Activated T-cell treated with anti-CD3 and anti-CD28 coated beads for 4 hours (primary cell): Measurements from ENCODE around the gene IL4.

Experiments used
- DNase-seq: peaks from one replicate; pipeline ENCODE4 v3.0.0-alpha.2; 2020

Gene IL4

GRCh38 chr5:132704875-132705274, 31.1 kb downstream of the IL4 start:
- DNase-seq, result no peak

- DNase-seq, result no peak
Measured at GRCh38 chr5:132708645-132709044, 34.9 kb downstream of the IL4 start.

GRCh38 chr5:132714456-132715307, 40.9 kb downstream of the IL4 start:
- no peak for DNase-seq

GRCh38 chr5:132718544-132719312, 44.9 kb downstream of the IL4 start:
- DNase-seq, result no peak

- DNase-seq, result no peak
Measured at GRCh38 chr5:132725745-132726144, 52.0 kb downstream of the IL4 start.

GRCh38 chr5:132729896-132730295, 56.1 kb downstream of the IL4 start:
- no peak for DNase-seq
